Measurements from ENCODE around the gene RFT1. TPM values are rescaled to one million over a fixed set of nuclear protein-coding genes. Genes with fewer than 3 reads are reported as not detected.

Gene RFT1
- total and polyA plus RNA-seq, 2 of the 13 experiments (the other 11 are each of a cell fraction or from before 2014, with no cell fraction given): 23.2 to 37.0 TPM

GRCh38 chr3:53072653-53073552, 57.3 kb downstream of the RFT1 start (continued):
- TF ChIP-seq ONECUT2 (CRISPR knock-in tag; IDR thresholded peaks at IDR 0.05) (no peak), E2F2 (CRISPR knock-in tag; IDR thresholded peaks at IDR 0.05; ENCODE audit: borderline replicate concordance) (no peak), FOXA1 (IDR thresholded peaks at IDR 0.05) (no peak), FOXA1 (CRISPR knock-in tag; IDR thresholded peaks at IDR 0.05) (no peak), BHLHE40 (IDR thresholded peaks at IDR 0.05; ENCODE audit: low read length) (no peak), ZFP36 (IDR thresholded peaks at IDR 0.05; ENCODE audit: borderline replicate concordance, low read depth, low read length, partially characterized antibody) (no peak), ZFP1 (CRISPR knock-in tag; IDR thresholded peaks at IDR 0.05) (peak; percentile 48; the same call in 1 of the 2 replicates), EZH2 (conservative IDR thresholded peaks at IDR 0.05; ENCODE audit: low read depth, low read length) (no peak), FOXM1 (CRISPR knock-in tag; IDR thresholded peaks at IDR 0.05) (no peak), HDAC6 (IDR thresholded peaks at IDR 0.05; ENCODE audit: low read depth, low read length) (no peak), HHEX (CRISPR knock-in tag; IDR thresholded peaks at IDR 0.05) (no peak), U2AF1 (optimal IDR thresholded peaks at IDR 0.05; ENCODE audit: low read depth, low read length) (no peak), POLR2AphosphoS2 (IDR thresholded peaks at IDR 0.05; ENCODE audit: low read depth, low read length) (no peak), FOXP1 (IDR thresholded peaks at IDR 0.05) (no peak), FOXP1 (CRISPR knock-in tag; IDR thresholded peaks at IDR 0.05) (no peak), KDM5B (CRISPR knock-in tag; IDR thresholded peaks at IDR 0.05; ENCODE audit: borderline replicate concordance) (peak; percentile 18; the same call in 1 of the 2 replicates), MYNN (CRISPR knock-in tag; IDR thresholded peaks at IDR 0.05; ENCODE audit: low read depth) (0 out of 2 replicates have a peak, but pooled peaks have one; percentile 15), YY1 (IDR thresholded peaks at IDR 0.05; ENCODE audit: insufficient read depth, insufficient replicate concordance, low read depth, low read length) (peak; percentile 52), CBX2 (IDR thresholded peaks at IDR 0.05; ENCODE audit: low read depth, low read length) (no peak), CBX2 (CRISPR knock-in tag; IDR thresholded peaks at IDR 0.05; ENCODE audit: low read depth) (no peak), PRDM4 (CRISPR knock-in tag; IDR thresholded peaks at IDR 0.05; ENCODE audit: borderline replicate concordance) (no peak)
- TF ChIP-seq, protein P1, sequence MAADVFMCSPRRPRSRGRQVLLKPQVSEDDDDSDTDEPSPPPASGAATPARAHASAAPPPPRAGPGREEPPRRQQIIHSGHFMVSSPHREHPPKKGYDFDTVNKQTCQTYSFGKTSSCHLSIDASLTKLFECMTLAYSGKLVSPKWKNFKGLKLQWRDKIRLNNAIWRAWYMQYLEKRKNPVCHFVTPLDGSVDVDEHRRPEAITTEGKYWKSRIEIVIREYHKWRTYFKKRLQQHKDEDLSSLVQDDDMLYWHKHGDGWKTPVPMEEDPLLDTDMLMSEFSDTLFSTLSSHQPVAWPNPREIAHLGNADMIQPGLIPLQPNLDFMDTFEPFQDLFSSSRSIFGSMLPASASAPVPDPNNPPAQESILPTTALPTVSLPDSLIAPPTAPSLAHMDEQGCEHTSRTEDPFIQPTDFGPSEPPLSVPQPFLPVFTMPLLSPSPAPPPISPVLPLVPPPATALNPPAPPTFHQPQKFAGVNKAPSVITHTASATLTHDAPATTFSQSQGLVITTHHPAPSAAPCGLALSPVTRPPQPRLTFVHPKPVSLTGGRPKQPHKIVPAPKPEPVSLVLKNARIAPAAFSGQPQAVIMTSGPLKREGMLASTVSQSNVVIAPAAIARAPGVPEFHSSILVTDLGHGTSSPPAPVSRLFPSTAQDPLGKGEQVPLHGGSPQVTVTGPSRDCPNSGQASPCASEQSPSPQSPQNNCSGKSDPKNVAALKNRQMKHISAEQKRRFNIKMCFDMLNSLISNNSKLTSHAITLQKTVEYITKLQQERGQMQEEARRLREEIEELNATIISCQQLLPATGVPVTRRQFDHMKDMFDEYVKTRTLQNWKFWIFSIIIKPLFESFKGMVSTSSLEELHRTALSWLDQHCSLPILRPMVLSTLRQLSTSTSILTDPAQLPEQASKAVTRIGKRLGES (CRISPR knock-in tag; IDR thresholded peaks at IDR 0.05; ENCODE audit: borderline replicate concordance): no peak
